HG03175 (cell line): ENCODE results near the gene ABCA4.

Experiments
- ATAC-seq: cut with Tn5 transposase; IDR thresholded peaks from one replicate; pipeline ENCODE4 v1.9.1; 2021; ENCODE audit warnings: mild to moderate bottlenecking, moderate library complexity; ENCODE audit not compliant: unreplicated experiment

Gene ABCA4

GRCh38 chr1:94056171-94056570 is 64.8 kb downstream of the ABCA4 start:
- no peak for ATAC-seq

DNA sequence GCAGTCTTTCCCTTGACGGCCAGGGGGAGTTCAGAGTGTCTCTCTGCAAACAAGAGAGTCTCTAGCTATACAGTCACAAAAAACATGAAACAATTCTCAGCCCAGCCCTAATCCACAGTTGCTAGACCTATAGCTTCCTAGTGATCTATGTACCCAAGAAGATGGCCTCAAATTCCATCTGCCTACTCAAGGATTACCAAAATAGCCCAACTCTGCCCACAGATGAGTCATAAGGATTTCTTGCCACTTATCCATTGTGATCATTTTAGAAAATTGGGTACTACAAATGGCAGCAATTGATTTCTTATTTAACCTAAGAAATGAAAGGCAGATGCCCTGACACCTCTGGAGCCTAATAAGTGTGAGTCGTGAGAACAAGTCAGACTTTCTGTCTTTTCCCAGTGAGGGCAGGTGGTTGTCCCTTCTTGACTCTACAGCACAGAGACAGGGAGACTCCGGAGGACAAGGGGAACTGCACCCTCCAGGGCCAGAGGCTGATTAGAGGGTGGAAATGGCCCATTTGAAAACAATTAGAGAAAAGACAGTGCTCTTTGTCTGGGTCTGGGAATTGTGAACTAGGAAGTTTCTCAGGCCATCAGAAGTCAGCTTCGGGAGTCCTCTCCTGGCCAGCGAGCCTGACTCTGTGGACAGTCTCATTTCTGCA is 65.4 kb downstream of the ABCA4 start:
- no peak for ATAC-seq

DNA sequence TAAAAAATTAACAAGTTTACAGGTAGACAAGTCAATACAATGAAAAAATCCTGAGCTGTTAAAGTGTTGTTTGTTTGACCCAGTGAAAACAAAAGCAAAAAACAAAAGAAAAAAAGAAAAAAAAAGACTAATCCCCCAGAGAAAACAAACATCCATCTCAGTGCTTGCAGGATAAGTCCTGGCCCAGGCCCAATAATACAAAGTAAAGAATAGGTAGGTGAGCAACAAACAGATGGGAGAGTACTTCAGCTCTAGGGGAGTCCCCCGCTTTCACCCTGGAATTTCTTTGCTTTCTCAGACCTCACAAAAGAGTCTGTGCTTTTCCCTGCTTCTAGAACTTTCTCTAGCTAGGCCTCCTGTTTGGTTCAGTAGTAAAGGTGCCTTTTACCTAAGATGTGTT is 70.3 kb downstream of the ABCA4 start:
- no peak for ATAC-seq

DNA sequence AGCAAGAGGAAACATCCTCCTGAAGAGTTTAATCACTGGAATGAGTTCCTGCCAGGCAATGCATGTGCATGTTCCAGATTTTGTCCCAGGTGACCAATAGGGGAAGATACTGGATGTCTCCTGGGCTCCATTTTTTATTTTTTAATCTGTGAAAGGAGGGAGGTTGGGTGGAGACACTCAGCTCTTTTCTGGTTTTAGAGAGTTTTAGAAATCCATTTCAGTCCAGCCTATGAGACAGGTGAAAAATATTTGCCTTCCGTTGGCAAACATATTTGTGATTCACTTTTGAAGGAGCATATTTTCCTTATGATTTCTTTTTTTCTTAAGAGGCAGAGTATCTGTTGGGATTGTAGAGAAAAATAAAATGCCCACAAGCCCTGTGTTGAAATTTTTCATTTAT is 70.7 kb downstream of the ABCA4 start:
- ATAC-seq, result no peak

GRCh38 chr1:94049791-94050190 is 71.2 kb downstream of the ABCA4 start:
- ATAC-seq, result no peak

GRCh38 chr1:94048413-94049164 is 72.4 kb downstream of the ABCA4 start:
- no peak for ATAC-seq

GRCh38 chr1:94047949-94048348 is 73.0 kb downstream of the ABCA4 start:
- no peak for ATAC-seq

GRCh38 chr1:94045465-94046056 is 75.4 kb downstream of the ABCA4 start:
- ATAC-seq, result no peak

GRCh38 chr1:94044891-94045290 is 76.1 kb downstream of the ABCA4 start:
- no peak for ATAC-seq

DNA sequence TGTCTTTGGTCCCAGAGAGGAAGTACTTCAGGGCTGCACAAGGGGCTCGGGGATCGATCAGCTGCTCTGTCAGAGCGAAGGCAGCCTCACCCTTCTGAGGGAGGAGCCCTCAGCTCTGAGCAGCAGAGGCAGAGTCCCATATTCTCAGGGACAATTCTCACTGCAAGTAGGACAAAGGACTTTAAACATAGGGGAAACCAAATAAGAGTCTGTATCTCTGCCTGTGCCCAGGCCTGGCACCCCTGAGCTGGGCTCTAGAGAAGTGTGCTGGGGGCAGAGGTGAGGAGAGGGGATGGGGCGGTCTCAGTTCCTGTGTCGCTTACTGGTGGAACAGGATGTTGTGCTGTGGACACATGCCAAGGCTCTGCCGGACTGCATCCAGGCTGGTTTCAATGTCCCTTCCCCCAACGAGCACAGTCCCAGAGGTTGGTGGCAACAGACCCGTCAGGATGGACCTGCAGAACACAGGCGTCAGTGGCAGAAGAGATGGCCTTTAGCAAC is 76.6 kb downstream of the ABCA4 start:
- no peak for ATAC-seq

GRCh38 chr1:94043738-94044289 is 77.1 kb downstream of the ABCA4 start:
- ATAC-seq, result no peak

DNA sequence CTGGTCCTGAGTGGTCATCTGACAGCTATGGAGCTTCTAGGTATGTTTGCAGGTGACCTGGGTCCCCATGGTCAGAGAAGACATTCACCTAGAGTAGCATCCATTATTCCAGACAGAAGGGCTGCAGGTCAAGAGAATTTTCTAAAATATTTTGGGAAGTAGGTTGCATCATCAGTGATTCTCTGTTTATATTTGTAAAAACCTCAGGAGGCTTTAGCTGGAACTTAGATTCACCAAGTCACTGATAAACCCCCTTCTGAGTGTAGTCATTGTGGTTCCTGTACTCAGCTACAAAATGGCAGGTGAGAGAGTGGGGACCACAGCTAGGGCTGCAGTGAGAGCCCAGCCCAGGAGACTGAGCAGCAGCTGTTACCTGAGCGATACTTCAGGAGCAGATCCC is 78.6 kb downstream of the ABCA4 start:
- ATAC-seq, result no peak

GRCh38 chr1:94039871-94040569 is 80.9 kb downstream of the ABCA4 start:
- ATAC-seq, result no peak

DNA sequence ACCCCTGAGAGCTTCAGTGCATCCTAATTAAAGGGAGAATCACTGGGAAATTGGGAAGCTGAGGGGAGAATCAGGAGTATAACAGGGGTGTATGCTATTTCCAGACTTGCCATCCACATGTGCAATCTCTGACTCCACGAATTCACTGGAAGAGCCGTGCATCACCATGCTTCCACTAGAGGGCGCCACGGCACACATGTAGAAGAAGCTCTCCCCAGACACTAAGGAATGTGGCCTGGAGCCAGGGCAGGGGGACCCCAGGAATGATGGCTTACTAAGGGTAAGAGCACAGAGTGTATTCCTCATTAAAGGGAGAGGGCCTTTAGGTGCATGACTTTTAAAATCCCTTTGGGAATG is 81.5 kb downstream of the ABCA4 start:
- no peak for ATAC-seq

DNA sequence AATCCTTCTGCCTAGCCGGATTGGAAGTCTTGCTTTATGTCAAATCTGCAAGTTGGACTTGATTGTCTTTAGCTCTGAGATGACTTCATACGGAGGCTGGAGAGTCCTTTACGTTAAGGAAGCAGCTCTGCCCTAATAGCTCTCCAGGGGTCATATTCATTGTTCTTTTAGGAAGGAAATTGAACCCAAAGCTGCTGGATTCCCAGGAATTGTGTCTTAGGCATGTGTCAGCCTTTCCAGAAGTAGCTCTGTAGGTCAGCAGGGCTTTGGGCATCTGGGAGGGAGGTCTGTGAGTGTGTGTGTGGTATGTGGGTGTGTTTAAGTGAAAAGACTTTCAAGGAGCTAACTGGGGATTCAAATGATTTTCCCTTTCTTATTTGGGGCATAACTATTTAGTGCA is 82.4 kb downstream of the ABCA4 start:
- no peak for ATAC-seq

DNA sequence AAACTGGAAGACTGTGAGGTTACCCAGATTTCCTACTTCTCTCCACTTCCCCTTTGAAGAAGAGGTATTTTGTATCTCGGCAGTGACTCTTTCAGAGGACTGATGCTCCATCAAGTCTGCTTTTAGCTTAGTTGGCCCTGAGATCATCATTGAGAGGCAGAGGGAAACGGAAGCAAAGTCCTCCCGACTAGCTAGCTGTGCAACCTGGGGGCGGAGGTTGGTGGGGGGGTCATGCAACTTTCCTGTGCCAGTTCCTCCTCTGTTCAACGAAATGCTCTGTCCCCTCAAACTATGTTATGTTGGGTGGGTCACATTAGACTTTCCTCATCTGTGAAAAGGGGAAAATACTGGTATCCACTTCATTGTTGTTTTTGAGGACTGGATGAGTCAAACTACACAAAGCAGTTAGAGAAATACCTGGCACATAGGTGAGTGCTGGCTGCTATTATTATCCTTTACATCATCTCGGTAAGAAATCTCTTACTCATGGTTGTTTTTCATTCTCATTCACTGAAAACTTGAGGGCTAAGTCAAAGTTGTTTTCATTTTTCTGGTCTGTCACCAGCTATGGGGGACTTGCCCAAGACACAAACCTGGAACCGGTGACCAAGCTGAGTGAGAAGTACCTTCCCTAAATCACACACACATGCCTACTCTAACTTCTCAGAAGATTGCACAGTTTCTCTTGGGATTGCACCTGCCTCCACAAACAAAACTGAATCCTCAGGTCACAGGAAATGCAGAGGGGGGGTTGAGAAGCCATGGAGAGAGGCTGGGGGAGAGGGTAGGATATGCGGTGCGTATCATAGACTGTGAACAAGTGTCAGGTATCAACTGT is 83.3 kb downstream of the ABCA4 start:
- no peak for ATAC-seq

- no peak for ATAC-seq
Observed at GRCh38 chr1:94036730-94037129, 84.2 kb downstream of the ABCA4 start.

GRCh38 chr1:94033849-94034248 is 87.1 kb downstream of the ABCA4 start:
- ATAC-seq, result no peak

GRCh38 chr1:94032637-94033036 is 88.3 kb downstream of the ABCA4 start:
- ATAC-seq, result no peak

GRCh38 chr1:94031591-94031990 is 89.4 kb downstream of the ABCA4 start:
- ATAC-seq, result no peak
